GM21381 (cell line): Measurements from ENCODE around the gene ZNF543.
A peak's percentile ranks its signal among the peaks of the same experiment; 100 is the strongest.
"Not testable (repeated sequence)": the region's sequence is repeated elsewhere in the genome, so short reads cannot be mapped to it uniquely, and the experiment has no call there.

Experiments
- ATAC-seq: cut with Tn5 transposase; IDR thresholded peaks from one replicate; pipeline ENCODE4 v1.9.1; 2021; ENCODE audit warnings: mild to moderate bottlenecking, moderate library complexity; ENCODE audit not compliant: unreplicated experiment

The ZNF543 gene

DNA sequence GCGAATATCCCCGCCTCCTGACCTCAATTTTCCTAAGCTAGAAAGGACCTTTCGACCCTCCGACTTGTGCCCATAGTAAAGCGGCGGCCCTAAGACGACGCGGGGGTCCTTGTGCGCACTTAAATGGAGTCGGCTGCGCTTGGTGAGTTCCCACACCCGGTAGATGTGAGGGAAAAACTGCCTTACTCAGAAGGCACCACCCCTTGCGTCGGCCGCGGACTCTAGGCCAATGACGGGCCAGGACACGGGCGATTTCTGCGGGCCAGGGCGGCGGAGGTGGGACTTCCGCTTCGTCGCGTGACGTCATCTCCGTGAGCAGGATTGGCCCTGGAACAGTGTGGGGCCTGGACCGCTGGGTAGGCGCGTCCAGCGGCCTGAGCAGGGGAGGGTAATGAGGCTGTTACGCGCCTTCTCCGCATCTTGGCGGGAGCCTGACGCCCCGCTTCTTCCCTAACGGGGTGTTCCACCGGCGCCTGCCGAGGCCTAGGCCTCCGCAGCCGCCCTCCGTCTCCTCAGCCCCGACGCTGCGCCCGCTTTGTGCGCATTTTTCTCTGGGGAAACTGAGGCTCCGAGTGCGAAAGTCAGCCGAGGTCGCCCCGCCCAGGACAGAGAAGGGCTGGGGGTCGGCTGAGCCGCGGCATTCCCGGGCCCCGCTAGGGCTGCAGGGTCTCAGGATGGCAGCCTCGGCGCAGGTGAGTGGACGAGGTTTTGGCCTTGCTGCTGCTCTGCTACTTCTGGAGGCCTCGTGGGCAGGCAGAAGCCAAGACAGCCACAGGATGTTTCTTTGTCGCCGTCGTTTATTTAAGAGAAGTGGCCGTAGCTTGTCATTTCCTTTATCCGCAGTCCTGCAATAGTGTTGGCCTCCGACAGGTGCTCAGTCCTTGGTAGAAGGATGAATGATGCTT, at the start of gene ZNF543:
ZNF543 (plus strand) TSS at position 293 of the 905 bp plus-strand sequence; CDS start at position 675, 382 bp downstream.
- ATAC-seq = peak; percentile 94

GRCh38 chr19:57271280-57271679, 49.0 kb upstream of the ZNF543 start:
- no peak for ATAC-seq

DNA sequence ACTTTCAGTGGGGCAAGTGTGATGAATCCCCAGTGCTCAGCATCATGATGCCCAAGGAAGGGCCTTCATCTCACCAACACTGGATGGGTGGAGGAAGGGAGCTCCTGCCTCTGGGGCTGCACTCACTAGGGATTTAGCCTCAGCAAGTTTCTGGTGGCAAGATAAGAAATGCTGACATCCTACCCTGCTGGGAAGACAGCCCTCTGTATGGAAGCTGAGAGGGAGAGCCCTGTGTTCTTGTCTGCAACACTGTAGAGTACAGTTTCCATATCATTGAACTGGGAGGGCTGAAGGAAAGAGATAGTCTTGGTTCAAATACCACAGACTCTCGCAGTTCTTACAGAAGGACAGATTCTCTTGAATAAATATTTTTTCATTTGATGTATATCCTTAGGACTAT, 47.3 kb upstream of the ZNF543 start:
- ATAC-seq = no peak

DNA sequence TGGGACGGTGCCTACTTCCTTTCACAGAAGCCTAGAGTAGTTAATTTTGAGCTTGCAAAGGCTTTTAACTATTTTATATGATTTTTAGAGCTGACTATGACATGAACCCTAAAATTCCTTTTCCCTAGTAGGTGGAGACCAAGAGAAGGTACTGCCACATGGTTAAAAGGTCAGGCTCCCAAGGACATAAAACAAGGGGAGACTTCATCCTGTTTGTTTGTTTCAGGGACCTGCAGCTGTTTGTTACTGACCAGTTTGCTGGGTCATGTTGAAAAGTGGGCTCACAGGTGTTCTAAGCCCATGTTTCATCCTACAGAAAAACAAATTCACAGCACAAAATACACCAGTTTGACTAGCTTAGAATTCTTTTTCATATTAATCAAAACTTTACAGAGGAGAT, 43.8 kb upstream of the ZNF543 start:
- no peak for ATAC-seq

- ATAC-seq = not testable (repeated sequence)
Measured at GRCh38 chr19:57278481-57278880, 41.8 kb upstream of the ZNF543 start.

DNA sequence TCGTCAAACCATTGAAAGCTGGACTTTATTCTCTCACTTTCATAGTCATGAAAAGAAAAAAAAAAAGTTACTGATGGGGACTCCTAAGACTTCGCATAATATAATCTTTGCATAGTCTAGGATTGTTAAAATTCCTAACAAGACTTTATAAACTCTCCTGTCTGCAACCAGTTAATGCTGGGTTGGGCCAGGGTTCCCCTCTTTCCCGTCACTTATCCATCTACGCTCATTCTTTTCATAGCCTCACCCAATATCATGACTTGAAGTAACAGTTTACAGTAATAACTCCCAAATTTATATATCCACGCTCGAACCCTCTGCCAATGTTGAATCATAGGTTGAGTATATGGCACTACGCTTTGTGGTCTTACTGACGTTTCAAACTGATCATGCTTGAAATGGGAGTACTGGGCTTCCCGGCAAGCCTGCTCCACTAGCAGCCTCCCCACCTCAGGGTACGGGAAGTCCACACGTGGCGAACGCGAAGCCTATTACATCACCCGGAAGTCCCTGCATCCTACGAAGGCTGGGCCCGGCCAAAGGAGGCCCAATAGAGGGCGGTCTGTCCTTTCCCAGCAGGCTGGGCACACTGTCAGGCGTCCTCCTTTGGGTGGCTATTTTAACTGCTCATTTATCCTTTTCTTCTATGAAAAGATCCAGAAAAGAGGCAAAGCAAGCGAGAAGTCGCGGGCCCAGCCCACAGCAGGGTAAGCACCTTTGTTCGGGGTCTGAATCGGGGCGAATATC, 40.7 kb upstream of the ZNF543 start:
- peak; percentile 65 for ATAC-seq

DNA sequence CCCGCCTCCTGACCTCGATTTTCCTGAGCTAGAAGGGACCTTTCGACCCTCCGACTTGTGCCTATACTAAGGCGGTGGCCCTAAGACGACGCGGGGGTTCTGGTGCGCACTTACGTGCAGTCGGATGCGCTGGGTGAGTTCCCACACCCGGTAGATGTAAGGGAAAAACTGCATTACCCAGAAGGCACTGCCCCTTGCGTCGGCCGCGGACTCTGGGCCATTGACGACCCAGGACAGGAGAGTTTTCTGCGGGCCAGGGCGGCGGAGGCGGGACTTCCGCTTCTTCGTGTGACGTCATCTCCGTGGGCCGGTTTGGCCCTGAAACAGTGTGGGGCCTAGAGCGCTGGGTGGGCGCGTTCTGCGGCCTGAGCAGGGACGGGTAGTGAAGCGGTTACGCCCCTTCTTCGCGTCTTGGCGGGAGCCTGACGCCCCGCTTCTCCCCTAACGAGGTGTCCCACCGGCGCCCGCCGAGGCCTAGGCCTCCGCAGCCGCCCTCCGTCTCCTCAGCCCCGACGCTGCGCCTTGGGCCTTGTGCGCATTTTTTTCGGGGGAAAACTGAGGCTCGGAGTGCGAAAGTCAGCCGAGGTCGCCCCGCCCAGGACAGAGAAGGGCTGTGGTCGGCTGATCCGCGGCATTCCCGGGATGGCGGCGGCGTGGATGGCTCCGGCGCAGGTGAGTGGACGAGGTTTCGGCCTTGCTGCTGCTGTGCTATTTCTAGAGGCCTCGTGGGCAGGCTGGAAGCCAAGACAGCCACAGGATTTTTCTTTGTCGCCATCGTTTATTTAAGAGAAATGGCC, 39.9 kb upstream of the ZNF543 start, which contains the start of gene ZNF460:
ZNF460 (plus strand) TSS at position 321 of the 797 bp plus-strand sequence; CDS start at position 643, 322 bp downstream.
- peak; percentile 72 for ATAC-seq

- ATAC-seq = no peak
Measured at GRCh38 chr19:57280962-57281400, 39.3 kb upstream of the ZNF543 start.

DNA sequence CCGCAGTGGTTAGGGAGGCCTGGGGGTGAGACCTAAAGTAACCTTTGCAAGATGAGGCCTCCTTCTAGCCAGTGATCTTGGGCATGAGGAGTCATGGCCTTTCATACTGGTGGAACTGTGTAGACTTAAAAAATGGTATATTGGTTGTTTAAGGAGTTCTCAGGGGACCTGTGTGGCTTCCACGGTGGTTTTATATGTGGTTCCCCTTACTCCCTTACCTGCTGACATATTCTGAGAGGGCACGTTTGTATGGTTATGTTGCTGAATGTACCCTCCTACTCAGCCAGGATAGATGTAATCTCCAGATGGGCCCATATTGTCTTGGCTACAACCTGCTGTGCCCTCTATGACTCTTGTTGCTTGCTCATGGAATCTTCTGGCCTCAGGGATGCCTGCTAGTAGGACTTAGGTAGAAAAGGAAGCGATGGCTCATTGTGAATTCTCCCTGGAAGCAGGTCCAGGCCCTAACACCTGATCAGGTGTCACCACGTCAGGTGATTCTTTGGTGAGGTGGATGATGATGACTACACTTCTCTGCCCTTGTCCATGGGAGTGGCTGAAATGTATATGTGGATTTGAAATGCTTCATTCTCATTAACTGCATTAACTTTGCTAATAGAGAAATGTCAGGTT, 38.1 kb upstream of the ZNF543 start:
- ATAC-seq = no peak

DNA sequence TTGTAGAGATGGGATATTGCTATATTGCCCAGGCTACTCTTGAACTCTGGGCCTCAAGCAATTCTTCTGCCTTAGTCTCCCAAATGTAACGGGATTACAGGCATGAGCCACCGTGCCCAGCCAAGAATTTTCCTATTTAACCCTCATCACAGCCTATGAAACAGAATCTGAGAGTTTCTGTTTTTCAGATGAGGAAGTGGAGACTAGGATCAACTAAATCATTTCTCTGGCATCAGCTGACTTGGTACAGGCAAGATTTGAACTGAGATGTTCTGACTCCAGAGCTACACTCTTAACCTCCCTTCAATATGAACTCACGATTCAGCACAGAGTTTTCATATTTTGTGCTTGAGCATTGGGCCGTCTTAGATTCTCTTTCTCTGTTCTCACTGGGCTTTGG, 31.9 kb upstream of the ZNF543 start:
- no peak for ATAC-seq

GRCh38 chr19:57290970-57291369, 29.3 kb upstream of the ZNF543 start:
- ATAC-seq = no peak

DNA sequence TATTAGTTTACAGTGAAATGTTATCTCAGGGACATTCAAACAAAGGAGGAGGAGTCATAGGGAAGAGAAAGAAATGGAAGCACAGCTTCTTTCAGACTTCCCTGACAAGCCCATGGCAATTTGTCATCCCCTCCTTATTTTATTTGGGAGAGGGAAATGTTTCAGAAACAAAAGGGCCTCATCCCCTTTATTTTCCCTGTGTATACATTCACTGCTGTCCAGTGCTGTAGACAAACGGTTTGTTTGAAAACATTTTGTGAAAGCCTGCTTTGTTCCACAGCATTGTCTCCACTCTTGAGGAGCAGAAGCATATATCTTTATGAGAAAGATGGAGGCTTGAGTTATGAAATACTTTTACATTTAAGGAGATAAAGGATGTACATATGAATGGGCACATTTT, 27.7 kb upstream of the ZNF543 start:
- no peak for ATAC-seq

GRCh38 chr19:57293719-57294118, 26.6 kb upstream of the ZNF543 start:
- ATAC-seq = no peak

DNA sequence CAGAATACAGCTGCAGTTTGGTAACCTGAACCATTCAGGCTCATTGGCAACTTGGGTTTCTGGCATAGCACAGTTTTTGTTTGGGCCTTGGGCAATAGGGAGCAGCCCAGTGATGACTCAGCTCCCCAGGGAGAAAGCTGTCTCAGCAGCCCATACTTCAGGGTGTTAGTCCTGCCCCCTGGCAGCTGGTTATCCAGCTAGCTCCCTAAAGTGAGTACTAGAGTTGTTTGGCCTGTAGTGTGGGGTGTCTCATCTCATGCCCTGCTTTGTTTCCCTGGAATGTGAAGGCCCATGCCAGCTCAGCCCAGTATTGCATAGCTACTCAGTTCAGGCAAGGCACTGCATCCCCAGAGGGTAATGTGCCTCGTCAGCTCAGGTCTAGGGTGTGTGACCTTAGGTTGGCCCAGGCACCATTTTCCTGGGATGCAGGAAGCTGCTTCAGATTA, 18.2 kb upstream of the ZNF543 start:
- ATAC-seq = no peak

GRCh38 chr19:57302727-57303401, 17.4 kb upstream of the ZNF543 start:
- ATAC-seq = no peak

DNA sequence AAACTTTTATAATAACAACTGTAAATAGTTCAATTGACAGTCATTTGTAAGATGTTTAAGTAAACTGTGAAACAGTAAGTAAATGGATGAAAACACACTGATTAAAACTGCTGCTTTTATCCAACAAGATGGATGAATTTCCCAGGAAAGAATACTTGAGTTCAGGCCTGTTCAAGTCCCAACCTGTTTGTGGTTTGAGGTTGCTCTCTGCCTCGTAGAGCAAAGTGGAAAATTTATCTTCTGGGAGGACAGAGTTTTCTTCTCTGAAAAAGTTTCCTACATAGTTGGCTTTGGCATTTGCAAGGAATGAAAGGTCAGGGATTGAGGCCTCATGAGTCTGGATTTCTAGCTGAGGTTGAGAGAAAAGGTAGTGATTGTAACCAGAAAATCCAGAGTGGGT, 15.2 kb upstream of the ZNF543 start:
- no peak for ATAC-seq

GRCh38 chr19:57308514-57308913, 11.8 kb upstream of the ZNF543 start:
- no peak for ATAC-seq

GRCh38 chr19:57310792-57311191, 9.5 kb upstream of the ZNF543 start:
- no peak for ATAC-seq

DNA sequence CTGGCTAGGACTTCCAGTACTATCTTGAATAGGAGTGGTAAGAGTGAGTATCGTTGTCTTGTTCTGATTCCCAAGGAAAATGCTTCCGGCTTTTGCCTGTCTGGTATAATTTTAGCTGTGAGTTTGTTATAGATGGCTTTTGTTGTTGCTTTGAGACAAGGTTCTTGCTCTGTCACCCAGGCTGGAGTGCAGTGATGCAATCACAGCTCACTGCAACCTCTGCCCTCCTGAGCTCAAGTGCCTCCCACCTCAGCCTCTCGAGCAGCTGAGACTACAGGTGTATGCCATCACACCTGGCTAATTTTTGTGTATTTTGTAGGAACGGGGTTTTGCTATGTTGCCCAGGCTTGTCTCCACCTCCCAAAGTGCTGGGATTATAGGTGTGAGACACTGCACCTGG, 6.1 kb upstream of the ZNF543 start:
- no peak for ATAC-seq

GRCh38 chr19:57317503-57317902, 2.8 kb upstream of the ZNF543 start:
- no peak for ATAC-seq
